22Rv1 (cell line): ENCODE data around the gene KBTBD12.

Experiments used
- ZFX ChIP-seq: fragments of 450-650 bp; IDR thresholded peaks from 2 replicates; pipeline ENCODE4 v1.6.1; 2017; ENCODE audit warnings: antibody characterized with exemption, borderline replicate concordance
- TF ChIP-seq, protein P1 (sequence below): fragments of 450-650 bp; IDR thresholded peaks from 2 replicates; pipeline ENCODE4 v1.5.1; 2017; ENCODE audit warnings: mild to moderate bottlenecking

DNA sequence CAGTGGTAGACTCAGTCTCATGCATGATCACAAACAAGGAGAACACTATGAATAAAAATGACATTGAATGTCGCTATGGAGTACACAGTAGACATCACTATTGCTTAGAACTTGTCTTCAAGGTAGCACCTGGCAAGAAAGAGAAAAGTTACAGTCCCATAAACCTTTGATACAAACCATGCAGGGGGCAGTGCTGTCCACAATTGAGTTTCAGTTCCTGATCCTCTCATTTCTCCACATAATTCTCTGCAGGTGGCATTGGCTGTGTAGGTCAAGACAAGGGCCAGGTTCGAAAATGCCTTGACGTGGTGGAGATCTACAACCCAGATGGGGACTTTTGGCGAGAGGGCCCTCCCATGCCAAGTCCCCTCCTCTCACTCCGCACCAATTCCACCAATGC is 47.9 kb downstream of the KBTBD12 start:
- TF ChIP-seq, protein P1, sequence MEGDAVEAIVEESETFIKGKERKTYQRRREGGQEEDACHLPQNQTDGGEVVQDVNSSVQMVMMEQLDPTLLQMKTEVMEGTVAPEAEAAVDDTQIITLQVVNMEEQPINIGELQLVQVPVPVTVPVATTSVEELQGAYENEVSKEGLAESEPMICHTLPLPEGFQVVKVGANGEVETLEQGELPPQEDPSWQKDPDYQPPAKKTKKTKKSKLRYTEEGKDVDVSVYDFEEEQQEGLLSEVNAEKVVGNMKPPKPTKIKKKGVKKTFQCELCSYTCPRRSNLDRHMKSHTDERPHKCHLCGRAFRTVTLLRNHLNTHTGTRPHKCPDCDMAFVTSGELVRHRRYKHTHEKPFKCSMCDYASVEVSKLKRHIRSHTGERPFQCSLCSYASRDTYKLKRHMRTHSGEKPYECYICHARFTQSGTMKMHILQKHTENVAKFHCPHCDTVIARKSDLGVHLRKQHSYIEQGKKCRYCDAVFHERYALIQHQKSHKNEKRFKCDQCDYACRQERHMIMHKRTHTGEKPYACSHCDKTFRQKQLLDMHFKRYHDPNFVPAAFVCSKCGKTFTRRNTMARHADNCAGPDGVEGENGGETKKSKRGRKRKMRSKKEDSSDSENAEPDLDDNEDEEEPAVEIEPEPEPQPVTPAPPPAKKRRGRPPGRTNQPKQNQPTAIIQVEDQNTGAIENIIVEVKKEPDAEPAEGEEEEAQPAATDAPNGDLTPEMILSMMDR: no peak
- TF ChIP-seq ZFX: no peak
